ENCODE data around the gene TRIM36. TPM values are rescaled to one million over a fixed set of nuclear protein-coding genes. Genes with fewer than 3 reads are reported as not detected.

The TRIM36 gene
- total RNA-seq, 1 experiment from 2014 or later = 14.9 TPM

- H3K27ac ChIP-seq = no peak overlapping the region
- DNase-seq = no peak
- no peak overlapping the region for H3K4me3 ChIP-seq
- no peaks in the 10 kb centered on the region for H3K9me3 ChIP-seq (replicated peaks)
- peaks cover 7% of the 10 kb centered on the region for H3K36me3 ChIP-seq
- no peaks in the 10 kb centered on the region for H3K27me3 ChIP-seq
- H3K4me1 ChIP-seq = no peaks in the 10 kb centered on the region
Measured at GRCh38 chr5:115132465-115132864, 37.2 kb downstream of the TRIM36 start.

GRCh38 chr5:115126303-115126702, 43.4 kb downstream of the TRIM36 start:
- no peaks in the 10 kb centered on the region; the same call in 1 of the 2 replicates for H3K4me1 ChIP-seq
- no peaks in the 10 kb centered on the region for H3K27me3 ChIP-seq
- no peak overlapping the region for H3K27ac ChIP-seq
- H3K9me3 ChIP-seq (replicated peaks) = no peaks in the 10 kb centered on the region
- peaks cover 7% of the 10 kb centered on the region for H3K36me3 ChIP-seq
- no peak overlapping the region for H3K4me3 ChIP-seq
- no peak for DNase-seq

DNA sequence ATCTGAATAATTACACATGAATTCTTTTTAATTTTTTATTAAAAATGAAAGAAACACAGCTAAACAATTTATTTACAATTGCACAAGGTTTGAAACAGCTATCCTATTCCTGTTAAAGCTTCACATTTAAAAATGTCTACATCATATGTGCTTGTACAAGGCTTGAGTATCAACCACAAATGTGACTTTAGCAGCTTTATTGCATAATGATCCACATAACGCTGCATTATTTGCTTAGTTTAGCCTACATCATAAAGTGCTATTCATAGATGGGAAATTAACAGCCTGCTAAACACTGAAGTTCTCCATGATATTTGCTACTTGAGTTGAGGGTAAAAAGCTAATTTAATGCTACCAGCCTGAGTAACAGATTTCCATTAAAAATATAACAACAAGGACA, 45.0 kb downstream of the TRIM36 start:
- H3K27me3 ChIP-seq = no peaks in the 10 kb centered on the region
- H3K4me3 ChIP-seq = no peak overlapping the region
- no peak for DNase-seq
- no peaks in the 10 kb centered on the region for H3K9me3 ChIP-seq (replicated peaks)
- peaks cover 4% of the 10 kb centered on the region for H3K36me3 ChIP-seq
- no peak overlapping the region for H3K27ac ChIP-seq
- H3K4me1 ChIP-seq = no peaks in the 10 kb centered on the region; the same call in 1 of the 2 replicates

- Histone ChIP-seq H3K4me1 (peaks cover 4% of the 10 kb centered on the region; the same call in 1 of the 2 replicates), H3K36me3 (no peaks in the 10 kb centered on the region), H3K27me3 (no peaks in the 10 kb centered on the region), H3K9me3 (replicated peaks) (no peaks in the 10 kb centered on the region), H3K4me3 (no peak overlapping the region), H3K27ac (no peak overlapping the region)
- peak; percentile 19 to 62 for DNase-seq
Measured at GRCh38 chr5:115116001-115116400, 53.7 kb downstream of the TRIM36 start.

GRCh38 chr5:115109840-115110239, 59.9 kb downstream of the TRIM36 start:
- no peak for DNase-seq
- Histone ChIP-seq H3K4me1 (peaks cover 4% of the 10 kb centered on the region; the same call in 1 of the 2 replicates), H3K4me3 (no peak overlapping the region), H3K36me3 (no peaks in the 10 kb centered on the region), H3K27me3 (no peaks in the 10 kb centered on the region), H3K27ac (no peak overlapping the region), H3K9me3 (replicated peaks) (no peaks in the 10 kb centered on the region; the same call in 1 of the 2 replicates)

GRCh38 chr5:115109356-115109755, 60.4 kb downstream of the TRIM36 start:
- no peaks in the 10 kb centered on the region for H3K27me3 ChIP-seq
- no peaks in the 10 kb centered on the region; the same call in 1 of the 2 replicates for H3K9me3 ChIP-seq (replicated peaks)
- H3K4me3 ChIP-seq = no peak overlapping the region
- no peaks in the 10 kb centered on the region for H3K36me3 ChIP-seq
- peaks cover 4% of the 10 kb centered on the region; the same call in 1 of the 2 replicates for H3K4me1 ChIP-seq
- DNase-seq = no peak
- H3K27ac ChIP-seq = no peak overlapping the region

DNA sequence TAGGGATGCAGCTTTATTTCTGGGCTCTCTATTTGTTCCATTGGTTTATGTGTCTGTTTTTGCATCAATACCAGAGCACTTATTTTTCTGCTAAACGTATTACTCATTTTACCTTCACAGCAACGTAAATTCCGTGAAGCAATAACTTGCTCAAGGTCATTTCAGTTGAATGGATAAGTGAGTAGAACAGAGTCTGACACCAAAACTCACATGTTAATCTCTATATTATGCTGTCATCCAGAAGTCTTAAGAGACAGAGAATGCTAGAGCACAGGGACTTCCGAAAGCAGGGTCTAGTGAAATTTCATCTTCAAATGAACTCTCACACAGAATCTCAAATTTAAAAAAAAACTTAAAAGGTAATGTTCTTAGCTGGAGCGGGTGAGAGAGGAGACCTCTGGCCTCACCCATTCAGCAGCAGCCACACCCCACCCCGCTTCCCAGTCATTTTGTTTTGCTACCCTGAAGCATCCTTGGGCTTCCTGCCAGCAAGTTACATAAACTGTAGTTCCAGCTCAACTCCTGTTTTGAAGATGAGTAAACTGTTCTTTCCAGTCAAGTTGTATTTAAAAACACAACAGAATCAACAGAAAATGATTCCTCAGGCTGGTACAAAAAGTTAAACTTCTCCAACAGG, 69.3 kb downstream of the TRIM36 start:
- DNase-seq = peak in 1 of 2 experiments; percentile 11
- Histone ChIP-seq H3K9me3 (replicated peaks) (no peaks in the 10 kb centered on the region), H3K27me3 (no peaks in the 10 kb centered on the region), H3K4me3 (no peak overlapping the region), H3K4me1 (peaks cover 4% of the 10 kb centered on the region; the same call in 1 of the 2 replicates), H3K27ac (no peak overlapping the region), H3K36me3 (no peaks in the 10 kb centered on the region)

DNA sequence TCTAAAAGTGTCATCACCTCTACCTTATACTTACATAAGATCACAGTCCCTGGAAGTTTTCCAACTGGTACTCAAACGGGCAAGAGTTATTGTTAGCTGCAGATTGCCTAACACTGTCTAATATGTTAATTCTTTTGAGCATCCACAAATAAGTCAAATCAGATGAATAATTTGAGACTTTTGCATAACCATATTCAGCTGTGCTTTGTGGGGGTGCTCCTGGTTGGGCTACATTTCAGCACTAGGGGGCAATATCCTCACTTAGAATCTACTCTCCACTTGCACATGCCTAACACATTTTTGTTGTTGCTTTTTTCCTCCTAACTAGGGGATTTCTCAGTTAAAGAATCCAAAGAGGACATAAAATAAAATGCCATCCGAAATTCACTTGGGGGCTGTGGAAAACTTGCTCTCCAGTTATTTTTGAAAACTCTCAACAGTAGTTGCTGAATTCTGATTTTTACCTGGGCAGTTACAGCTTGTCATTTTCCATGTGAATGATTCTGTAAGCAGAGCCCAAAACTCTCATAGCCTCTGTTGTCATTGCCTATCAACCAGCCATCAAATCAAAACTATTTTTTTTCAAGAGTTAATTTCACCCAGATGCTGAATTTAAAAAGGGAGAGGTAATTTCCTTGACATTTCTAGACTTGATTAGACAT, 71.5 kb downstream of the TRIM36 start:
- Histone ChIP-seq H3K4me3 (no peak overlapping the region), H3K36me3 (no peaks in the 10 kb centered on the region), H3K27me3 (no peaks in the 10 kb centered on the region), H3K9me3 (replicated peaks) (no peaks in the 10 kb centered on the region), H3K27ac (no peak overlapping the region), H3K4me1 (peaks cover 4% of the 10 kb centered on the region; the same call in 1 of the 2 replicates)
- DNase-seq = peak; percentile 38 to 68

- Histone ChIP-seq H3K9me3 (replicated peaks) (no peaks in the 10 kb centered on the region), H3K4me3 (no peak overlapping the region), H3K36me3 (no peaks in the 10 kb centered on the region), H3K27ac (no peak overlapping the region), H3K27me3 (no peaks in the 10 kb centered on the region), H3K4me1 (peaks cover 4% of the 10 kb centered on the region; the same call in 1 of the 2 replicates)
- DNase-seq = peak; percentile 8 to 15
Measured at GRCh38 chr5:115097236-115097635, 72.5 kb downstream of the TRIM36 start.

DNA sequence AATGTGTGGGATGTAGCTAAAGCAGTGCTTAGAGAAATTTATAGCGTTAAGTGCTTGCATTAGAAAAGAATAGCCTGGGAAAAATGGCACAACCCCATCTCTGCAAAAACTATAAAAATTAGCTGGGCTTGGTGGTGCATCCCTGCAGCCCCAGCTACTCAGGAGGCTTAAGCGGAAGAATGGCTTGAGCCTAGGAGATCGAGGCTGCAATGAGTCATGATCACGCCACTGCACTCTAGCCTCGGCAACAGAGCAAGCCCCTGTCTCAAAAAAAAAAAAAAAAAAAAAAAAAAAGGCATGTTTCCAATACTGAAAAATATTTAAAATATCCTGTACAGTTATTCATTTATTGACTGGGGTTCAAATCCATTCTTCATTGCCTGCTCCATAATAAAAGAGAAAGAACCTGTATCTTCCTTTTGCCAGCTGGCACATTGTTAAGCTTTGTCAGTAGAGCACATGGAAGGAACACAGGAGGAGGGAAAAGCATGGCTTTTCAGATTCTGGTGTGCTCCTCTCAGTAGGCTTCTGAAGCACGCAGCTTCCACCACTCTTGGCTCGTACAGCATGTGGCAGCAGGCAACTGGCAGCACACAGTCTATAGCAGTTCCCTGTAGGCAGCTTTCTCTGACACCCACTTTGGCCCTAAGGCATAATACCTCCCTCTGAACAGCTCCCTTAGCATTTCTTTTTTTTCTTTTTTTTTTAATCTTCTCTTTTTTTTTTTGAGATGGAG, 73.5 kb downstream of the TRIM36 start:
- peaks cover 4% of the 10 kb centered on the region; the same call in 1 of the 2 replicates for H3K4me1 ChIP-seq
- H3K27ac ChIP-seq = peak overlapping the region; percentile 40
- DNase-seq = peak; percentile 54 to 66
- H3K27me3 ChIP-seq = no peaks in the 10 kb centered on the region
- H3K9me3 ChIP-seq (replicated peaks) = no peaks in the 10 kb centered on the region
- H3K36me3 ChIP-seq = no peaks in the 10 kb centered on the region
- H3K4me3 ChIP-seq = peak overlapping the region; percentile 31

DNA sequence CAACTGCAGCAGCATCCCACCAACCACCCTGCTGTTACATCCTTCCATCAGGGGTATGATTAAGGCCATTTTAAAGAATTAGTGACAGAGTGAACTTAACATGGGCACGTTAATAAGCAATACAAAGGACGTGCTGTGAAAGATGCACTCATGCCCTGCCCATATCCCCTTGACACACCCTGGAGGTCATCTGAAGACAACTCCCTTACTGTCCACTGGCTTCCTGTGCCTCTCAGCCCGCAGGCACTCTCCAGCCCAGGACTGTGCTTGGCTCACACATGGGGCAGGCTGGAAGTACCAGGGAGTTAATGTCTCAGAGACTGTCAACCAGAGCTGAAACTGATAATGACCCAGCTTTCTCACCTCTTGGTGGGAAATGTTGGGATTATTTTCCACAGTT, 81.8 kb downstream of the TRIM36 start:
- no peaks in the 10 kb centered on the region for H3K4me1 ChIP-seq
- H3K36me3 ChIP-seq = no peaks in the 10 kb centered on the region
- H3K9me3 ChIP-seq (replicated peaks) = no peaks in the 10 kb centered on the region
- no peak overlapping the region for H3K27ac ChIP-seq
- H3K27me3 ChIP-seq = no peaks in the 10 kb centered on the region; the same call in 1 of the 2 replicates
- H3K4me3 ChIP-seq = no peak overlapping the region
- DNase-seq = no peak

GRCh38 chr5:115086473-115086872, 83.2 kb downstream of the TRIM36 start:
- no peaks in the 10 kb centered on the region for H3K4me1 ChIP-seq
- H3K27ac ChIP-seq = no peak overlapping the region

GRCh38 chr5:115084246-115084793, 85.4 kb downstream of the TRIM36 start:
- Histone ChIP-seq H3K9me3 (replicated peaks) (no peaks in the 10 kb centered on the region), H3K4me1 (no peaks in the 10 kb centered on the region), H3K4me3 (no peak overlapping the region), H3K27me3 (no peaks in the 10 kb centered on the region; the same call in 1 of the 2 replicates), H3K27ac (no peak overlapping the region), H3K36me3 (no peaks in the 10 kb centered on the region)
- no peak for DNase-seq

More at GRCh38 chr5:115086473-115086872, 83.2 kb downstream of the TRIM36 start:
- Histone ChIP-seq H3K27me3 (no peaks in the 10 kb centered on the region; the same call in 1 of the 2 replicates), H3K36me3 (no peaks in the 10 kb centered on the region), H3K4me3 (no peak overlapping the region), H3K9me3 (replicated peaks) (no peaks in the 10 kb centered on the region)
- DNase-seq = no peak

DNA sequence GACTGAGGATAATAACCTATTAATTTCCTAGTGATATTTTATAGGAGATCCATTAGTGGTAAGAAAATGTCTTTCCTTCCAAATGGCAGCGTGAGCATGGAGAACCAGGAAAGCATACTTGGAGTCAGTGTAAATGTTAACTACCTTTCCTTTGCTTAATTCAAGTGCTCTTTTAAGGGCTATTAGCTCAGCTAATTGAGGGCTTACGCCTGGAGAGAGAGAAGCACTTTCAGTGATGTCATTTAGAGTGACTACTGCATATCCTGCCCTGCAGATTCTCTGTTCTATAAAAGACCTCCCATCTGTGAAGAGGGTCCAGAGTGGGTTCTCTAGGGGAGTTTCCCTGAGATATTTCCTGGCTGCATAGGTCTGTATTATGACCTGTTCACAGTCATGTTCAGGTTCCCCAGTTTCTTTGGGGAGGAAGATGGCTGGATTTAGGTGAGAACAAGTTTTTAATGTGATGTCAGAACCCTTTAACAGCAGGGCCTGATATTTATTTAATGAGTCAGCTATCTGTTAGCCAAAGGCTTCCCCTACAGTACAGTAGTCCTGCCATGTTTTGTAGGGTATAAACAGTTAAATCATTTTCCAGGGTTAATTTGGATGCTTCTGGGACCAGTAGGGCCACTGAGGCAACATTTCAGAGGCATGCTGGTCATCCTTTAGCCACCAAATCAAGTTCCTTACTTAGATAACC, 89.6 kb downstream of the TRIM36 start:
- Histone ChIP-seq H3K4me1 (no peaks in the 10 kb centered on the region), H3K4me3 (no peak overlapping the region), H3K9me3 (replicated peaks) (no peaks in the 10 kb centered on the region), H3K36me3 (no peaks in the 10 kb centered on the region), H3K27ac (no peak overlapping the region), H3K27me3 (no peaks in the 10 kb centered on the region)
- no peak for DNase-seq
